Activated CD4-positive, alpha-beta T cell treated with anti-CD3 and anti-CD28 coated beads for 1 hour (primary cell): ENCODE results near the gene COG7.
"Not testable (repeated sequence)": the region's sequence is repeated elsewhere in the genome, so short reads cannot be mapped to it uniquely, and the experiment has no call there.

Experiments used
- DNase-seq: peaks from one replicate; pipeline ENCODE4 v3.0.0-alpha.2; 2020

The COG7 gene

DNA sequence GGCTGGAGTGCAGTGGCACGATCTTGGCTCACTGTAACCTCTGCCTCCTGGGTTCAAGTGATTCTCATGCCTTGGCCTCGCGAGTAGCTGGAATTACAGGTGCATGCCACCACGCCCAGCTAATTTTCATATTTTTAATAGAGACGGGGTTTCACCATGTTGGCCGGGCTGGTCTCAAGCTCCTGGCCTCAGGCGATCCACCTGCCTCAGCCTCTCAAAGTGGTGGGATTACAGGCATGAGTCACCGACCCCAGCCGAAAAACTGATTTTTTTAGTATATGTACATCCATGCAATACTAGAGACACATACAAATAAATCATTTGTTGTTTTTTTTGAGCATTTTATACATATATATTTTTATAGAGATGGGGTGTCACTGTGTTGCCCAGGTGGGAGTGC, 71.3 kb downstream of the COG7 start:
- DNase-seq: not testable (repeated sequence)

DNA sequence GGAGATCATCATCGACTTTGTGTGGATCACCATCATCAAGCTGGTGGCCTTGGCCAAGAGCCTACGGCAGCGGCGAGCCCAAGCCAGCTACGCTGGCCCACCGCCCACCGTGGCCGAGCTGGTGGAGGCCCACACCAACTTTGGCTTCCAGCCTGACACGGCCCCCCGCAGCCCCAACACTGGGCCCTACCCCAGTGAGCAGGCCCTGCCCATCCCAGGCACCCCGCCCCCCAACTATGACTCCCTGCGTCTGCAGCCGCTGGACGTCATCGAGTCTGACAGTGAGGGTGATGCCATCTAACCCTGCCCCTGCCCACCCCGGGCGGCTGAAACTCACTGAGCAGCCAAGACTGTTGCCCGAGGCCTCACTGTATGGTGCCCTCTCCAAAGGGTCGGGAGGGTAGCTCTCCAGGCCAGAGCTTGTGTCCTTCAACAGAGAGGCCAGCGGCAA, 72.5 kb downstream of the COG7 start:
- no peak for DNase-seq

DNA sequence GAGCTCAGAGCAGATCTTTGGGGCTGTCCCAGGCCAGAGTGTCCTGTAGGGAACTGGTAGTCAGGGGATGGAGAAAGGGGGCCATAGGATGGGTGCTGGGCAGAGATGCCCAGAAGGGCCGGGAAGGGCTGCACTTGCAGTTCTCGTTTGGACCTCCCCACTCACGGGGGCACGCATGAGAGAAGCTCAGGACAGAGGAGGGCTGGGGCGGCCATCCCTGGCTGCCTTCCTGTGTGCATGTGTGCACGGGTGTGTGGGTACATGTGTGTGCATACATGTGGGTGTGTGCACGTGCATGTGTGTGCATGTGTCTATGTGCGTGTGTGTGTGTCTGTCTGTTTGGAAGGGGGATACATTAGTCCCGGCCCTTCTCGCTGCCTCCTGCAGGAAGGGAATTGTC, 73.3 kb downstream of the COG7 start:
- DNase-seq: no peak

DNA sequence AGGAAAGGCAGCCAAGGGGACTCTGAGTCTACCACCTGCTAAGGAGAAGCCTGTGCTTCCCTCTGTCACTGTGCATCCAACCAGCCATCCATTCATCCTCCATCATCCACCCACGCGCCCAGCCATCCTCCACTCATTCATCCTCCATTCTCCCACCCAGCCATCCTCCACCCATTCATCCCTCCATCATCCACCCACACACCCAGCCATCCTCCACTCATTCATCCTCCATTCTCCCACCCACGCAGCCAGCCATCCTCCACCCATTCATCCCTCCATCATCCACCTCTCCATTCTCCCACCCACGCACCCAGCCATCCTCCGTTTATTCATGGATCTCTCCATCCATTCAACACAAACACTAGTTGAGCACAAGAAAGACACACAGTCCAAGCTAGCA, 74.1 kb downstream of the COG7 start:
- no peak for DNase-seq

DNA sequence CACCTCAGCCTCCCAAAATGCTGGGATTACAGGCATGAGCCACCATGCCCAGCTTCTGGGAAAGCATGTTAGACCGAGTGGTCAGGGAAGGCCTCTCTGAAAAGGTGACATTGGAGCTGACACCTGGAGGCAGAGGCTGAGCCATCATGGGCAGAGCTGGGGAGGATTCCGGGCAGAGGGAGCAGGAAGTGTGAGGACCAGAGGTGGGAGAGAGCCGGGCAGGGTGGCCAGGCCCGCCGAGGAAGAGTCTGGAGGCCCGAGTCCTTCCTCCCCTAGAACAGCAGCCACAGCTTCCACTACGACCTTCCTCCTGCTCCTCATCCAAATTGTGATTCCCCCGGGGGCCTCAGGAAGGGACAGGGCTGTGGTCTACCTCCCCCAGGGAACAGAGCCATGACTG, 74.7 kb downstream of the COG7 start:
- no peak for DNase-seq

DNA sequence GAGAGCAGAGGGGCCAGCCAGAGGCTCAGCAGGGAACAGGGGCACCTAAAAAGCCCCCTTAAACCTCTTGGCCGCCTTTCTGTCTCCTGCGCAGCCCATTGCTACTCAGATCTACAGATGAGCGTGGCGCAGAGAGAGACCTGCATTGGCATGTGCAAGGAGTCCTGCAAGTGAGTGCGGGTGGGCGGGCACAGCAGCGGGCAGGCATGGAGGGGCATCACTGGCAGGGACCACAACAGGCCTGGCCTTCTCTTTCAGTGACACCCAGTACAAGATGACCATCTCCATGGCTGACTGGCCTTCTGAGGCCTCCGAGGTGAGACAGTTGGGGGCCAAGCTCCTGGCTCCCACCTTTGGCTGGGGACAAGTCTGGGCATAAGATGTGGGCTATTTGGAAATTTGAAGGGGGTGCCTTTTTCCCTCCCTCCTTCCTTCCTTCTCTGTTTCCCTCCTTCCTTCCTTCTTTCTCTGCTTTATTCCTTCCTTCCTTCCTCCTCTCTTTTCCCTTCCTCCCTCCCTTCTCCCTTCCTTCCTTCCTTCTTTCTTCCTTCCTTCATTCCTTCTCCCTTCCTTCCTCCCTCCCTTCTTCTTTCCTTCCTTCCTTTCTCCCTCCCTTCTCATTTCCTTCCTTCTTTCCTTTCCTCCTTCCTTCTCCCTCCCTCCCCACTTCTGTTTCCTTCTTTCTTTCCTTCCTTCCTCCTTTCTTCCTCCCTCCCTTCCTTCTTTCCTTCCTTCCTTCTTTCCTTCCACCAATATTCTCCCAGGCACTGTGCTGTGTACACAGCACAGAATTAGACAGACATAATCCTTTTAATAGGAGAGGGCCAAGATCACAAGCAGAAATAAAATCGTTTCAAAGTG, 75.7 kb downstream of the COG7 start:
- DNase-seq: no peak

DNA sequence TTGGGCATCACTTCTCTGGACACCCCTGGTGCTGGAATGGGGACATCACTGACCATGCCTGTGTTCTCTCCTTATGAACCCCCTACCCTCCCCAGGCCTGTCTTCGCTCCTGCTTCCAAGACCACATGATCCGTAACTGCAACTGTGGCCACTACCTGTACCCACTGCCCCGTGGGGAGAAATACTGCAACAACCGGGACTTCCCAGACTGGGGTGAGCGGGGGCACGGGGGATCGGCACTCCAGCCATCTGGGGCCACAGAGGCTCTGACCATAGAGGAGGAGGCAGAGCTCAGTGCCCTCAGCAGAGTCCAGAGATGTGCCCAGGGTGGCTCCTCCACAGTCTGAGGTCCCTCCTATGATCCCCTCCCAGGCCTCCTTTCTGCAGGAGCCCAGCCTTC, 77.3 kb downstream of the COG7 start:
- no peak for DNase-seq

DNA sequence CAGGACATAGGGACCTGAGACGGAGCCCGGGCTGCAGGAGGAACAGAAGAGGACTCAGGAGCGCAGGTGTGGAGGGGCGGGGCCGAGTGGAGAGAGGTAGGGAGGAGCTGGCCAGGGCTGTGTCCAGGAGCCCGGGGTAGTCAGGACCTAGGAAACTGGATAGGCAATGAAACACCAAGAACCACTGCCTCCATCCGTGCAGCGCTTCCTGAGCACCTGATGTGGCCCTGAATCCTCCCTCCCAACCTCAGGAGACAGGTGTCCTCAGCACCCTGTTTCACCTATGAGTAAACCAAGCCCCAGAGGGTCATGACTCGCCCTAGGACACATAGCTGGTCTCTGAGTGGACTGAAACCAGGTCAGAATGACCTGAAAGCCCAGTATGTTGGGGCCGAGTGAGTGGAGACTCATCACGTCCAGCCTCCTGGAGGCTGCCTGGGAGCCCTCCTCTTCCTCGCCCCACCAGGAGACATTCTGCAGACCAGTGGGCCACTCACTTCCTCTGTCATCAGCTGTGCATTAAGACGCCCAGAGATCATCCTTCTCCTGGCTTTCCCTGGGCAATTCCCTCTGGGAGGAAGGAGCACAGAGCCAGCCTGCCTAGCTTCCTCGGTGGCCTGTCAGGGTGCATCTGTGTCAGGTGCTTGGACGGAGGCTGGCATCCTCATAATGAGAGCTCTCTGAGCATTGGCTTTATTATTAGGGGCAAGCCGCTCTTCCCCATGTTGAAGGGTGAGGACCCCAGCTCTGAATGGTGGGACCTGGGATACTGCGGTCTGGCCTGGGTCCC, 78.1 kb downstream of the COG7 start:
- DNase-seq: no peak

DNA sequence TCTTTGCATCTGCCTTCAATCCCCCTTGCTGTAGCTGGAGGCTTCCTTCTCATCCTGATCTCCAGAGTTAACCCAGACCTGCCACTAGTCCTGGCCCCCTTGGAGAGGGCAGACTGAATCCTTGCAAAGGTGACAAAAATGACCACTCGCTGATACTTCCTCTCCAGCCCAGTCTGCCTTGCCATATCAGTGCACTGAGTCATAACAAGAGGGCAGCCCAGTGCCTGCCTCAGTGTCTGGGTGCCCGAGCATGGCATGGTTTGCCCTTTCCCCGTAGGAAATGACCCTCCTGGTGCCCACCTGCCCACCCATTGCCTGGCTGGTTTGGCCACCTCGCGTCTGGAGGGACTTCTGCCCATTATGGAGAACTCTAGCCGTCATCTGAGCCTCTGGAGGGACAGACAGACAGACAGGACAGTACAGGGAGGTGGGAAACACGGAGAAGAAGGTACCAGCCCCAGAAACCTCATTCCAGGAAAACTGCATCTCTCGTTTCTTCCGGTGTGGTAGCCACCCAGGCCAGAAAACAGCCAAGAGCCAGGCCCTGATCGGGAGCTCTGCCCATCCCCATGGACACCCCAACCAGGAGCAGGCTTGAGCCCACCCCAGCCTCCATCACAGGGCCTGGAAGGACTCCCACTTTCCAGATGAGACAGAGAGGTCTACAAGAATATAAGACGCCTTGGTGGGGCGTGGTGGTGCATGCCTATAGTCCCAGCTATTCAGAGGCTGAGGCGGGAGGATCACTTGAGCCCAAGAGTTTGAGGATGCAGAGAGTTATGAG, 79.4 kb downstream of the COG7 start:
- DNase-seq: no peak

DNA sequence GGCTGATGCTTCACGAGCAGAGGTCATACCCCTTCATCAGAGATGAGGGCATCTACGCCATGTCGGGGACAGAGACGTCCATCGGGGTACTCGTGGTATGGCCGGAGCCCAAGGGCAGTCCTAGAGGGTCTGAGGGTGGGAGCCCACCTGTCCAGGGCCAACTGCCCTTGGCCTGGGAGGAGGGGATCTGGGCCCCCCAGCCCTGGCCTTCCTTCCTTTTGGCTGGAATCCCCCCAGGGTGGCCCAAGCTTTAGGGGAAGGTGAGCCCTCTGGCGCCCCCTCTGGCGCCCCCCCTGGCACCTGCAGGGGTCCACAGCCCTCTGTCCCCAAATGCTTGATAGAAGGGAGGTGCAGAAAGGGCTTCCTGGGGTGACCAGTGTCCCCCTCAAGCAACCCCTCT, 81.6 kb downstream of the COG7 start:
- no peak for DNase-seq

DNA sequence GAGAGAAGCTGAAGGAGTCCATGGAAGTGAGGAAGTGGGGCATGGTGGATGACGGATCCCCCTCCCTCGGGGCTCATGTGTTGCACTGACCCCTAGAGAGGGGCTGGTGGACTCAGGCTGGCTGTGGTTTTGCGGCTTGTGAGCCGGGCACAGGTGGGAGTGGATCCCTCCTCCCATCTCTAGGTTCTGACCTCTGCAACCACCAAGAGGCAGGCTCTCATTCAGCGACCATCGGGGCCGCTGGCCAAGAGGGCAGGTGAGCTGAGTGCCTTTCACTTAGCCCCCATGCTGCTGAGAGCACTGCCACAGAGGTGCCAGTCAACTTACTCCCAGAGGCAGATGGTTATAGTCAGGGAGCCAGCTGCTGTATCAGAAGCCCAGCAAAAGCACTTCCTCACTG, 83.6 kb downstream of the COG7 start:
- no peak for DNase-seq

DNA sequence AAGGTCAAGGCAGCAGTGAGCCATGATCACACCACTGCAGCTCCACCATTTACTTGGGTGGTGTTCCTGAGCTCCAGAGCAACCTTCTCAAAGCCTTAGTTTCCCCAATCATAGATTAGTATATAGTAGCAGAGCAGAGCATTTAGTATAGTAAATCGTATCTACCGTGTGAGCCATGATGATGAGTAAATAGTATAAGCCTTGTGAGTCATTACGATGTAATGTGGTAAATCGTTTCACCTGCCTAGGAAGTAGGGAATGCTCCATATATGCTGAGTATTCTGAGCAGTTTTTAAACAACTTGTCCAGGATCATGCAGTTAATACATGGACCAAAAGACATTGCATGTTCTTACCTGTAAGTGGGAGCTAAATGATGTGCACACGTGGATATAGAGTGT, 84.5 kb downstream of the COG7 start:
- DNase-seq: no peak

DNA sequence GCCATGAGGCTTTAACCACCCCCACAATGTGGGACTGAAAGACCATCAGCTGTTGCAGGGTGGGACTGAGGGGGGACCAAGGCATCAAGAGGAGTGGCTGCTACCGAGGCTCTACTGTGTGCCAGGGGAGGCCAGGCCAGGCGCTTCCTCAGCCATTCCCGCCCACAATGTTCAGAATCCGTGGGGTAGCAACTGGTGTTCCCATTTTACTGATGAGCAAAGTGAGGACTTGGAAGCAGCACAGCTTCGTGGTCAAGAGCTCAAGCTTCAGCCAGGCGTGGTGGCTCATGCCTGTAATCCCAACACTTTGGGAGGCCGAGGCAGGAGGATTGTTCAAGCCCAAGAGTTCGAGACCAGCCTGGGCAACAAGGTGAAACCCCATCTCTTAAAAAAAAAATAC, 85.0 kb downstream of the COG7 start:
- no peak for DNase-seq

DNA sequence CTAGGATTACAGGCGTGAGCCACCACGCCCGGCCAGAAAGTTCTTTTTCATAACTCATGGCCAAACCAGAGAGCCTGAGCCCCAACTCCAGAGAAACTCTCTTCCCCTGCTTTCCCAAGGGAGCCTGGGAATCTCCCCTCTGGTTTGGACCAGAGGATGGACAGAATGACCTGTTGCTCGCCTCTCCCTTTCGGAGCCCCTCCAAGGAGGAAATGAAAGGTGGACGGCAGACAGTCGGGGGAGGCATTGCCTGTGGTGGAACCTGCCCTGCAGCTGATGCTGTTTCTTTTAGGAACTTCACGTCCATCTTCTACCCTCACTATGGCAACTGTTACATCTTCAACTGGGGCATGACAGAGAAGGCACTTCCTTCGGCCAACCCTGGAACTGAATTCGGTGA, 85.4 kb downstream of the COG7 start:
- DNase-seq: no peak

DNA sequence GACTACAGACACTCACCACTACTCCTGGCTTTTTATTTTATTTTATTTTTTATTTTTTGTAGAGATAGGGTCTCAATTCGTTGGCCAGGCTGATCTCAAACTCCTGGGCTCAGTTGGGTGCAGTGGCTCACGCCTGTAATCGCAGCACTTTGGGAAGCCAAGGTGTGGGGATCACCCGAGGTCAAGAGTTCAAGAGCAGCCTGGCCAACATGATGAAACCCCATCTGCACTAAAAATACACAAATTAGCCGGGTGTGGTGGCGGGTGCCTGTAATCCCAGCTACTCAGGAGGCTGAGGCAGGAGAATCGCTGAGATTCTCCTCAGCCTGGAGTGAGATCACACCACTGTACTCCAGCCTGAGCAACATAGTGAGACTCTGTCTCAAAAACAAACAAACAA, 86.6 kb downstream of the COG7 start:
- not testable (repeated sequence) for DNase-seq

DNA sequence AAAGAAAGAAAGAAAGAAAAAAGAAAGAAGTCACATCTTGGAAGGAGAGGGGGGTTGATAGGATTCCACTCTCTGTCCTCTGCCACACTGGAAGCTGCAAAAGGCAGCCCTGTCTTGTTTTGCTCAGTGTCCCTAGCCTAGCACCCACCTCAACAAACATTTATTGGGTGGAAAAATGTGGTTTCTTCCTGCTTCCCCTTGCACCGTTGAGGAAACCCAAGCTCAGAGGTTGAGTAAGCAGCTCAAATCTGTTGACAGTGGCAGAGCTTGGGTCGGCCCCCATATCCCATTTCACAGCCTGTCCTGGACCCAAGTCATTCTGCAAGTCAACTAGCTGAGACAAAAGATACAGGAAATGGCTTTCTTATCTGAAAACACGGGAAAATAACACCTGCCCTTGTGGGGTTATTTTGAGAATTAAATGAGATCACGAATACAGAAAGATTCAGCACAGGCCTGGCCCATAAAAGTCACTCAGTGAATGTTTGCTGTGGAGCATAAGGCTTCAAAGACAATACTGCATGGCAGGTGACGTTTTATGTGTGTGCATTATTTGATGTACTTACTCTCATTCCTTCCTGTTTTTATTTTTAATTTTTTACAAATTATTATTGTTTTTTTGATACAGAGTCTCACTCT, 87.3 kb downstream of the COG7 start:
- DNase-seq: no peak

DNA sequence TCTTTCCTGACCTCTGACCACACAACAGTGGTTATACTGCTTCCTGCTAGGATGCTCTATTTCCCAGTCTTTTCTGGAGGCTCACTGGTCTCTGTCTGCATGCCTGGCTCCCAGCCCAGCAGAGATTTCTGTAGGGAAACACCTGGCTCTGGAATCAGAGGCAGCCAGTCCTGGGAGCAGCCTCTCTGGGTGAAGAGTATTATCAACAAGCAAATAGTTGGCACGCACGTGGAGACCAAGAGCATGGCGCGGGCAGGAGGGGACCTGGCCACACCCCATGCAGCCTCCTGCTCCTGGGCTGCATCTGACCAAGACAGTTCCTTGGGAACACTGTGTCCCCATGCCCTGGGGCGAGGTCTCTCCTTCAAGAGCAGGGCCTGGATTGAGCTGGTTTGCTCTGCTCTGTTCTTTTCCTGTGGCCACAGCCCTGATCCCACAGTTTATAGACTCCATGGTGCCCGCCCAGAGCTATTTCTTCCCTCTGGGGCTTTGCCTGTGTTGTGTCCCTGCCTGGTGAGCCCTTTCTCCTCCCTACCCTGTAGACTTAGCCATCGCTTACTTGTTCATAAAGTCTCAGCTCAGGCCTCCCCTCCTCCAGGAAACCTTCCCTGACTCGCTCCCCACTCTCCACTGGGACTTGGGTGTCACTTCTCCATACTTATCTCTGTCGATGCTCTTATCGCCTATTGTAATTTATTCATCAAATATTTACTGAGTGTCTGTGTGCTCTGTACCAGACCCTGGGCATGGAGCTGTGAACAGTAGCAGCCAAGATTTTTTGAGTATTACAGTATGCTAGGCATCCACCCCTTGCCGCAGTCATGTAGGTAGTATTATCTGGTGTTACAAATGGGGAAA, 90.3 kb downstream of the COG7 start:
- no peak for DNase-seq

DNA sequence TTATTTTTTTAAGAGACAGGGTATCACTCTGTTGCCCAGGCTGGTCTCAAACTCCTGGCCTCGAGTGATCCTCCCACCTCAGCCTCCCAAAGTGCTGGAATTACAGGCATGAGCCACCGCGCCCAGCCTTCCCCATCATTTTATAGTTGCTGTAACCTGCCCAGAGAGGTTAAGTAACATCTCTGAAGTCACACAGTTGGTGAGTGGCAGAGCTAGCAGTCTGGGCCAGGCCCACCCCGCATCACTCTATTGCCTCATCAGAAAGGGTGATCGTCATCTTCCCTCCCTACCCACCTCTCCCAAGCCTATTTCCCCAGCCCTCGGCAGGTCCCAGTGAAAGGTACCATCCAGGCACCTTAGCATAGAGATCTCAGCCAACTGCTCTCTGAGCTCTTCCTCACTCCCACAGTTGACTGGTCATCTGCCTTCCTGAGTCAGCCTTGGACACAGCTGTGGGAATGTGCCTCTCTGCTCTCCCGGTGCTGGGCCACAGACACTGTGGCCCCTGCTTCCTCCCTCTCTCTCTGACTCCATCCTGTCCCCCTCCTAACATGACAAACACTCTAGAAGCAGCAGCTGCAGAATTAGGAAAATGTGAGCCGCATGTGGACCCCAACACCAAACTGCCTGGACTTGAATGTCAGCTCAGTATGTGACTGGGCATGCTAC, 93.8 kb downstream of the COG7 start:
- DNase-seq: no peak

DNA sequence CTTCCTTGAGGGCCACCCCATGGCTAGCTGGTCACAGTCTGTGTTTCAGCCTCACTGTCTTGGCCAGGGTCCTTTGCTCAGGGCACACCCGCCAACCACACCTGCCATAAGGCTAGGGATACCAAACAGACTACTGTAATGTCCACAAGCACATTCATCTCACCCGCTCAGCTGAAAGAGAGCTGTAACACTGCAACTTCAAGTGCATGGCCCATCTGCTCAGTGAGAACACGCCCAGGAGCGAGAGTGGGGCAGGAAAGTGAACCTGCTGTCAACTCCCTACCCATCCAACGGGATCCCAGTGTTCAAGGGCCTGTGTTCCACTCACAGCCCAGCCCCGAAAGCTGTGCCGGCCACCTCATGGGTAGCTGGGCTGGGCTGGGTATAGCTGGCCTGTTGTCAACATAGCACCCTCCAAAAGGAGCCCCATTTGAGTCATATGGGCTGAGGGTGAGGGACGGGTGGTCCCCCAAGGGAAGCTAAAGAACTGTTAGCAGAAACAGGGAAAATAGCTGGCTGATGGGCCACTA, 95.2 kb downstream of the COG7 start:
- no peak for DNase-seq

DNA sequence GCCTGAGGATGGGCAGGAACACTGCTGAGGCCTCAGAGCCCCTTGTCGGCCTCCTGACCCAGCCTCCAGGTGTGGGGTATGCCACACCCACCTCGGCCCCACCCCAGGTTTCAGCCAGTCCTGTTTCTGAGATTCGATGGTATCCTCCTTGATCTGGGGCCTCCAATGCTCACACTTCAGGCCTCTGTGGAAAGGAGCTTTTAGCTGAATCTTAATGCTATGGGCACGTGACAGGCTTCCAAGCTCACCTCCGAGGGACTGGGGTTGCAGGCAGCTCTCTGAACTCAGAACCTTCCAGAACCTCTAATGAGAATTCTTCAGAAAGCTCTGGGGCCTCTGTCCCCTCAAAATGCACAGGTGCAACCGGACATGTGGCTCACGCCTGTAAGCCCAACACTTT, 96.0 kb downstream of the COG7 start:
- DNase-seq: no peak

DNA sequence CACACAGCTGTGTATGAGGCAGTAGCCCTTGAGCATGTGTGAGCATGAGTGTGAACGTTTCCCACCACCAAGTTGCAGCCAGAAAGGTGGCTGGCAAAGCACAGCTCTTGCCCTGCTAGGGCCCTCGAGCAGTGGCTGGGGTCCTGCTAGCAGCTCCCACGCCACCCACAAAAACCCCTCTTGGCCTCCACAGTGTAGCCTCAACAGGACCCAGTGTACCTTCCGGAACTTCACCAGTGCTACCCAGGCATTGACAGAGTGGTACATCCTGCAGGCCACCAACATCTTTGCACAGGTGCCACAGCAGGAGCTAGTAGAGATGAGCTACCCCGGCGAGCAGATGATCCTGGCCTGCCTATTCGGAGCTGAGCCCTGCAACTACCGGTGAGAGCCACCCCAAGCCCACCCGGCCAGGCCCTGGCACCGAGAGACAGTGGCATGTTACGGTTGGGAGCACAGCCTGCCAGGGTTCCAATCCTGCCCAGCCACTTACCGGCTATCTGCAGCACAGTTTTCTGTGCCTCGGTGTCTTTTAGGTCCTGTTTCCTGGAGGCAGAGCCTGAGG, 97.8 kb downstream of the COG7 start:
- DNase-seq: no peak
